Stimulated activated CD8-positive, alpha-beta memory T cell treated with anti-CD3 and anti-CD28 coated beads, Interleukin-12 subunit alpha, Interleukin-12 subunit beta, amount 100 ng/mL, for 24 hours (primary cell): ENCODE results near the gene BSPRY.
"Not testable (repeated sequence)": the region's sequence is repeated elsewhere in the genome, so short reads cannot be mapped to it uniquely, and the experiment has no call there.

Source experiments
- DNase-seq: peaks from one replicate; pipeline ENCODE4 v3.0.0-alpha.2; 2020; ENCODE audit errors: extremely low read depth

BSPRY gene

DNA sequence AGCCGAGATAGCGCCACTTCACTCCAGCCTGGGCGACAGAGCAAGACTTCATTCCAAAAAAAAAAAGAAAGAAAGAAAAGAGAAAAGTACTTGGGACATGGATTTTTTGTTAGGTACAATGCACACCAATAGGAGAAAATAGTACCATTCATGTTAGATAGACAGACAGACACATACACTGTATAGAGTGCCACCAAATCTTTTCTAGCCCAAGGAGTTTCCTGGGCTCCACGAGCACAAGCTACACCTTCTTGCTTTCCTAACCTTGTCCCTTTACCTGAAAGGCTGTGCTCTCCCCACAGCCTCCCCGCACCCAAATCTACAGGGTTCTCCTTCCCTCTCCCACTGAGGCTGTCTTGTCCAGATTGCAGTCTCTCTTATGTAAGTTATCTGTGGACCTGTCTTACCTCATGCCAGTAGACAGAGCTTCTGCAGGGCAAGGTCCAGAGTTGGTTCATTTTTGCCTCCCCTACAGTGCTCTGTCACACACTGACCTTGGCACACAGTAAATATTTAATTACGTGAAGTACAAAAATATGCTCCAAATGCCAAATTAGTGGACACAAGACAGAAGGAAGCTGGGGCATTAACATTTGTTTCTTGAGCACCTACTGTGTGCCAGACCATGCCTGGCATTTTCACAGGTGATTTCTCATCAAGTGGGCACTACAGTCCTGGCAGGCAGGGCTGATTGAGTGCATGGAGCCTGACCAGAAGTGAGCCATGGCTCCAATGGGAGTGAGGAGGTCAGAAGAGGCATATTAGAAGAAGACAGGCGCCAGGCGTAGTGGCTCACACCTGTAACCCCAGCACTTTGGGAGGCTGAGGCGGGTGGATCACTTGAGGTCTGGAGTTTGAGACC, 45.9 kb downstream of the BSPRY start:
- no peak for DNase-seq

DNA sequence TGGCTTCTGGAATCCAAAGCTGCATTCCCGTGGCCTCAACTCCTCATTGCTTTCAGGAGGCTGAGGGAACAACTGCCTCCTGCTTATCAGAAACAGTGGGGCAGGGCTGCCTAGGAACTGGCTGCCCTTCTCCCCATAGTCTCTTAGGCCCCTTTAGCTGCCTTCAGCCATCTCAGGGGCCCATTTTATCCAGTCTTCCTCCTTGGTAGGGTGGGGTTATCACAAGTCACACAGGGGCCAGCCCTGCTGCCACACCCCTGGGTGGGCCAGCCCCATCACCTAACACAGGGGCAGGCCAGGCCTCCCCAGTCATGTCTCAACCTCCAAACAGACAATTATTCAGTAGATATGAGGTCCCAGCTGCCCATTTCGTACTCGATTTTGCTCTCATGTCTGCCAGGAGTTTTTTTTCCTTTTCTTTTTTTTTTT, 47.9 kb downstream of the BSPRY start:
- no peak for DNase-seq

DNA sequence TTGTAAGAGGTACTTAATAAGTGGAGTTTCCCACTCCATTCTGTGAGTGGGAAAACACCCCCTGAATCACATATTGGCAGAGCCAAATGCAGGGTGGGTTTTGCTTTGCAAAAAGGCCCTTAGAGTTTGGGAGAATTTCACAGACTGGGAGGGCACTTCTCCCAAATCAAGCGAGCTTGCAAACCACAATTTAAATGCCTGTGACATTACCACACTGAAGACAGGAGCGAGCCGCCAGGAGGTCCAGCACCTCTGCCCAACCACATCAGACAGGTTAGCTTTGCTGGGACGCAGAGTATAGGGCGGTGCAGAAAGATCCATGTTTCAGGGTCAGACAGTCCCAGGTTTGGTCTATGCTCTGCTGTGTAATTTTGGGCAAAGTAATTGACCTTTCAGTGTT, 49.5 kb downstream of the BSPRY start:
- DNase-seq, result no peak

DNA sequence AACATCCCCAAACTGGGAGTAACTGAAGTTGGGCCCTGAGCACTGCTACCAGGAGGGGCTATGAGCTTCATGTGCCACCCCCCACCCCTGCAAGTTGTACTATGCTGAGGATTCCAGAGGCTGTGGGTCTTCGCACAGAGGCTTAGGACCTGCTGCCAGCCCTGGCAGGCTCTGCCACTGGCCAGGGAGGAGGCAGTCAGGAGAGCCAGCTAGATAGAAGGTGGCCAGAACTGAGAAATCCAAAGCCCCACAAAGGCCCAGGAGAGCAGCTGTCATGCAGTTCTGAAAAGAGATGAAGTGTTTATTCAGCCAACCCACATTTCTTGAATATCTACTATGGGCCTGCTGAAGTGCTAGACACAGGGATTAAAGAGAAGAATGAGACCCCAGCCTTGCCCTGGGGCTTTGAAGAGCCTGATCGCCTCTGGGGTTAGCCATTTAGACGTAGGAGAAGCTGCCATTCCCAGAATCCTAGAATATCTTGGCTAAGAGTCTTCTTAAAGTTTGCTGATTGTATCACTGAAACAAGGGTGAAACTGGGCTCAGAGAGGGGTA, 50.4 kb downstream of the BSPRY start:
- no peak for DNase-seq

DNA sequence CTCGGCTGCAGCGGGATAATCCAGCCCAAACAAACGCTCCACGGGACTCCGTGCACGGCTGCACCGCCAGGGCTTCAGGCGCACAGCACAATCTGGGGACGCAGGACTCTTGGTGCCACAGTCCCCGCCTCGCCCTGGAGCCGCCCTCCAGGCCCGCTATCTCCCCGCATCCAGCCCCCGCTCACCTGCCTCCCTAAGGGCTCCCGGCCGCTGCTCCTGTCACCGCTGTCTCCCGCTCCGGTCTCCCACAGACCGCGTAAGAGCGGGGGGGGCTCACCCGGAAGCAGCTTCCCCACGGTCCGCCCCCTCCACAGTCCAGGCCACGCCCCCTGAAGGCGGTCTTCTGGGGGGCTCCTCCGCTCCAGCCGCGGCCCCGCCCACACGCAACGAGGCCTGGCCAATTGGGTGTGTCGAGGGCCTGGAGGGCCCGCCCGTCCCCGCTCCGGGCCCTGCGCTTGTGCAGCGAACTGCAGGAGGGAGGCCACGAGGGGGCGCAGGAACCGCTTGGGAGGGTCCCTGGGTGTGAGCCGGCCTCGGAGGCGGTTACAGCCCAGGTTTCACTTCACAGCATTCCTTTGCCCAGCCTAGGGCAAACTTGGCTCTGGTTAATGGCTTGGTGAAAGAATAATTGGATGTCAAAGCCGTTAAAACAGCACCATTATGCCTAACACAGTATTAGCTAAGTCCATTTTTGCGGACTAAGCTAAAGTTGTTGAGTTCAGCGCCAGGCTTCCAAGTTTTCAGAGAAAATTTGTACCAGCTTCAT, 51.9 kb downstream of the BSPRY start, which contains the start of gene ALAD:
TSS of gene ALAD (minus strand) at position 258 of the 766 bp plus-strand sequence. CDS start 7,725 bp downstream, outside the sequence.
- DNase-seq, result peak; percentile 99

DNA sequence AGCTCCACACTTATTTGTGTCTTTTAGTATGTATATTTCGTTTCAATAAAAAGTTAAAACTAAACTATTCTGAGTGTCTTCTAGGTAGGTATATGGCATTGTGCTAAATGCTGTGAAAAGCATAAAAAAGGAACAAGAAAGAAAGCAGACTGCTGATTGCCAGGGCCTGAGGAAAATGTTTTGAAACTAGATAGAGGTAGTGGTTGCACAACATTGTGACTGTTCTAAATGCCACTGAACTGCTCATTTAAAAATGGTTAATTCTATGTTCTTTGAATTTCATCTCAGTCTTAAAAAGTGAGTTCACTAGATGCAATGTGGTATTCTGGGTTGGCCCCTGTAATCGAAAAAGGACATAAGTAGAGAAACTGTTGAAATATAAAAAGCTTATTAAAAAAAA, 54.3 kb downstream of the BSPRY start:
- no peak for DNase-seq

DNA sequence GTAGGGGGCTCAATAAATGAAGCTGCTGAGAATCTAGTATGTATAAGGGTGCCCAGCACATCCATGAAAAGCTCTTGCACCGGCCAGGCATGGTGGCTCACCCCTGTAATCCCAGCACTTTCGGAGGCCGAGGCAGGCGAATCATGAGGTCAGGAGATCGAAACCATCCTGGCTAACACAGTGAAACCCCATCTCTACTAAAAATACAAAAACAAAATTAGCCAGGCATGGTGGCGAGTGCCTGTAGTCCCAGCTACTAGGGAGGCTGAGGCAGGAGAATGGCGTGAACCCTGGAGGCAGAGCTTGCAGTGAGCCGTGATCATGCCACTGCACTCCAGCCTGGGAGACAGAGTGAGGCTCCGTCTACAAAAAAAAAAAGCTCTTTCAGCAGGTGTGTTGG, 57.0 kb downstream of the BSPRY start:
- not testable (repeated sequence) for DNase-seq

DNA sequence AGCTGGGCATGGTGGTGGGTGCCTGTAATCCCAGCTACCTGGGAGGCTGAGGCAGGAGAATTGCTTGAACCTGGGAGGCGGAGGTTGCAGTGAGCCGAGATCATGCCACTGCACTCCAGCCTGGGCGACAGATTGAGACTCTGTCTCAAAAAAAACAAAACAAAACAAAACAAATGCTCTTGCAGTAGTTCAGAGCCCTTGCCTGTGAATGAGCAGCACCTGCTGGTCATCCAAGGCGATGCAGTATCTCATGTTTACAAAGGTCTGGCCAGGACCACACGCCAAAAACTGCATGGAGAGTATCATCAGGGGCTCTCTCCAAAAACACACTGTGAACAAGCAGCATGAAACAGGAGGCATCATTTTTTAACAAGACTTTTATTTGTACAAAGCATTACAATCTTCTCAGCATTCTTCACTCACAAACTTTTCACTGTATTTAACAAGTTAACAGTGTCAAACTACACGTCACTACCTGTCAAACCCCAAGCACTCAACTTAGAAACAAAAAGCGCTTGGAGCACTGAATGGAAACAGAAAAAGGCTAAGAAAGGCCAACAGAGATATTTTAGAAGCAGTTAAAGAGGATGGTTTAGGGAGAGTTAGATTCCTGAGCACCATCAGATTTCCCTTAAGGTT, 57.7 kb downstream of the BSPRY start:
- not testable (repeated sequence) for DNase-seq

DNA sequence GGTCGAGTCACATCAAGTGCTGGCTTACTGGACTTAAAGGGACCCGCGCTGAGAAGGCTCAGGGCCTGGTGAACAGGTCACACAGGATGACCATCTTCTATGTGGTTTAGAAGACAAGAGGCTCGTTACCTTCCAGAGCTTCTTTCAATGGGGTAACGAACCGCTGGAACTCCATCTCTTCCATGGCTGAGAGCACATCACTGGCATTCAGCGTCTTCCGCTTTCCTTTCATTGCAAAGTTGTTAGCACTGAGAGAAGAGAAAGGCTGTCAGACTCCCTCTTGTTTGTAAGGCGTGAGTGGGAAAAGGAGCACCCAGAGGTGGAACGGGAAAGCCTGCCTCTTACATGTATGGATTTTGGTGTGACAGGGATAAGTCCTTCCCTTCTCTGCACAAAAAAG, 60.1 kb downstream of the BSPRY start:
- no peak for DNase-seq

DNA sequence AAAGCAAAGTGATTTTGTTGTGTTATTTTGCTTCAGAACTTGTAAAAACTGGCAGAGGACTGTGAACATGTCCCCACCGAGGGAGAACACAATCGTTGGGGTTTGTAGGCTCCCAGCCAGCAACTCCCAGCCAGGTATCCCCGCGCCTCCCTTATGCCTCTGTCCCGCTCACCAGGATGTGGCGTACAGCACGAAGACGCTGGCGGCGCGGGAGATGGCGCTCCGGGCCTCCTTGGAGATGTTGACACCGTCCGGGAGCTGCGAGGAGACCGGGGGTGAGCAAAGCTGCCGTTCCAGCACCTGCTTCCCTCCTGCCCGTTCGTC, 60.5 kb downstream of the BSPRY start:
- no peak for DNase-seq

DNA sequence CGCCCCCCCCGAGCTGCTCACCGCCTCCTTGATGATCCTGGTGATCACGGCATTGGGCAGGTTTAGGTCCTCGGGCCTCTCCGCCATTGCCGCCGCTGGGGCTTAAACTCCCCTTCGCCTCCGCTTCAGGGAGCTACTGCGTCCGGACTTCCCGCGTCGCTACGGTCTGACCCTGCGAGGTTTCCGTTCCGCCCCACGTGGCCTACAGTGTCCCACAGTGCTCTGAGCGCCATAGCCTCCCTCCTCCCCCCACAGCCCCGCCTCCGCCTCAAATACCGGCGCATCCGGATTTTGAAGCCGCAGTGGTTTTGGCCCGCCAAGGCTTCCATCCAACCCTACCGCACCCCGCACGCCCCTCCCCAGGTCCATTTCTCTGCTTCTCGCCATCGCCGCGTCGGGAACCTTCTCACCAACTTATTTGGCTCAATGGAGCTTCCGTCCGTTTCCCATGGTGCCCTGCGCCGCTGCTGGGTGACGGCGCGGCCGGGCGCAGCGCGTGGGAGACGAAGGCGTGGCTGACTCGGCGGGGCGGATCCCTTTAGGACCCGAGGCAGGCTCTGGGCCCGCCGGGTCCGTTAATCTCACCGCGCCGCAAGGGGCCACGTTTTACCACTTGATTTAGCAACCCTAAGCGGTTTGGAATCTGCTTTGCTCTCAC, 61.0 kb downstream of the BSPRY start, which contains the start of the genes C9orf43 and POLE3:
TSS of gene C9orf43 (plus strand) at position 541 of the 658 bp plus-strand sequence. CDS start 2,747 bp downstream, outside the sequence.
TSS of gene POLE3 (minus strand) at position 469 of the 658 bp plus-strand sequence. CDS start at position 87, 382 bp downstream.
- DNase-seq, result peak; percentile 85

DNA sequence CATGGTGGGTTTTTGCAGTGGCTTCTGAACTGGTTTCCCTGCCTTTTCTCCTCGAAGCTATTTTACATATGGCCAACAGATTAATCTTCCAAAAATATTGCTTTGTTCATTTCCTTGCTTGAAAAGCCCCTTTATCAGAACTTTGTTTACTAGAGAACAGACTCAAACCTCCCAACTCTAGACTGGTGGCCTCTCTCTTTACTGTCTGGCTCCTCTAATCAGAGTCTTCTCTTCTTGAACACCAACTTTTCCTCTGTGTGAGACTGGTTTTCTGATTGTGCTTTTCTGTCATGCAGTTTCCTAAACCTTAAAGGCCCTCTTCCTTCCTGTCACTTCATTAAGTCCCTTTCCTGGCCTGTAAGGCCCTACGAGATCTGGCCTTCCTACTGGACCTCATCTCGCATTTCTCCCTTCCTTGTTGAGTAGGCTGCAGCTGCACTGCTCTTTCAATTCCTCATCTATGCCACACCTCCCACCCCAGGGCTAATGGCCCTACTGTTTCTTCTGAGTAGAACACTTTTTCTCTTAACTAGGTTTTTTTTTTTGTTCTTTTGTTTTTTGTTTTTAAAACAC, 66.9 kb downstream of the BSPRY start:
- DNase-seq, result no peak

DNA sequence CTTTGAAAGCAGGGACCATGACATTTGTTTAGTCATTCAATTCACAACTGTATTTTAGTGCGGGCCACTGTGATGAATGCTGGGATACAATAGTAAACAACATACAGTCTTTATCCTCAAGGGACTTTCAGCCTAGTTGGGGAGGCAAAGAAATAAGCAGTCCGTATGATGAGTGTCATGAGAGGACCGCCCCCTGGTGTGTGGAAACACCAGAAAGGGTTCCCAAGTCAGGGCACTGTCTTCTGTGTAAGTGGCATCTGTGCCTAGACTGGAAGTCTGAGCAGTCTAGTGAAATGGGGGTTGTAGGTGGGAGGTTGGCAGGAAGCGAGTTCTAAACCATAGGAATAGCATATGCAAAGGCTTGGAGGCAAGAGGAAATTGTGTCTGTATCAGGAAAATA, 68.0 kb downstream of the BSPRY start:
- DNase-seq, result no peak
